VCaP (cell line): ENCODE measurements around the gene LRRC28.
A peak's percentile ranks its signal among the peaks of the same experiment; 100 is the strongest.

Experiments used
- H3K27ac ChIP-seq: fragments of 450-650 bp; 2 replicates; pipeline ENCODE4 v1.5.1; 2017
- TF ChIP-seq, protein P1 (sequence below): fragments of 450-650 bp; conservative IDR thresholded peaks from 2 replicates; pipeline ENCODE4 v1.5.1; 2017; ENCODE audit warnings: mild to moderate bottlenecking, moderate library complexity

The LRRC28 gene

DNA sequence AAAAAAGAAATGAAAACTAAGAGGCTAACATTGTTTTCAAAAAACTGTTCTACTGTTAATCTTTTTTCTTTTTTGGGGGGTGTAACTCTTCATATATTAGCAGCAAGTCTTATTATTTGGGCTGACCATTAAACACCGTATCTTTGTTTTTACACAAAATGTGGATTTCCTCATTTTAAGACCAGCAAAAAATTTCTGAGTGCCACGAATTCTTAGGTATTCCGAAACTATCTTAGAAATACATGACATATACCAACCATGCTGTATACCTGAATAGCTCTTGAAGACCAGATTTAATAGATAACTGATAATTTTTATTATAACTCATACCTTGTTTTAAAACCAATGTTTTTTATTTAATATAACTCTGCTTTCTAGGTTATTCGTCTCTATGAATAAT lies 1.3 kb upstream of the LRRC28 start:
- TF ChIP-seq, protein P1, sequence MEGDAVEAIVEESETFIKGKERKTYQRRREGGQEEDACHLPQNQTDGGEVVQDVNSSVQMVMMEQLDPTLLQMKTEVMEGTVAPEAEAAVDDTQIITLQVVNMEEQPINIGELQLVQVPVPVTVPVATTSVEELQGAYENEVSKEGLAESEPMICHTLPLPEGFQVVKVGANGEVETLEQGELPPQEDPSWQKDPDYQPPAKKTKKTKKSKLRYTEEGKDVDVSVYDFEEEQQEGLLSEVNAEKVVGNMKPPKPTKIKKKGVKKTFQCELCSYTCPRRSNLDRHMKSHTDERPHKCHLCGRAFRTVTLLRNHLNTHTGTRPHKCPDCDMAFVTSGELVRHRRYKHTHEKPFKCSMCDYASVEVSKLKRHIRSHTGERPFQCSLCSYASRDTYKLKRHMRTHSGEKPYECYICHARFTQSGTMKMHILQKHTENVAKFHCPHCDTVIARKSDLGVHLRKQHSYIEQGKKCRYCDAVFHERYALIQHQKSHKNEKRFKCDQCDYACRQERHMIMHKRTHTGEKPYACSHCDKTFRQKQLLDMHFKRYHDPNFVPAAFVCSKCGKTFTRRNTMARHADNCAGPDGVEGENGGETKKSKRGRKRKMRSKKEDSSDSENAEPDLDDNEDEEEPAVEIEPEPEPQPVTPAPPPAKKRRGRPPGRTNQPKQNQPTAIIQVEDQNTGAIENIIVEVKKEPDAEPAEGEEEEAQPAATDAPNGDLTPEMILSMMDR, result no peak
- H3K27ac ChIP-seq, result peak overlapping the region; percentile 83; the same call in 1 of the 2 replicates

DNA sequence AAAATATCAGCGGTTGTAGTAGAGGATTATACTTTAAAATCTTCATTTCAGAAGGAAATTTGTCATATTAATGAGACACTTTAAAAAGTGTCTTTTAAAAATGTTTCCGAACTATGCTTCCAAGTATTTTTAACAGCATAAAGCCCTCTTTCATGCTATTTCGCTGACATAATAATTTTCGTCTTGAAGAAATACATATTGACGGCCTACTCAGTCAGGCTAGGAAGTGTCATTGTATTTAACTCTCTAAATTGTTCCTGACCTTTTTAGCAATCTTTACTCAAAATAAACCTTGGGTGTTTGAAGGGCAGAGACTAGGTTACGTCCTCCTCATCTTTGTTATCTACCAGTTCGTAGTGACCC lies 806 bp upstream of the LRRC28 start:
- TF ChIP-seq, protein P1, result no peak
- peak overlapping the region; percentile 83 for H3K27ac ChIP-seq

DNA sequence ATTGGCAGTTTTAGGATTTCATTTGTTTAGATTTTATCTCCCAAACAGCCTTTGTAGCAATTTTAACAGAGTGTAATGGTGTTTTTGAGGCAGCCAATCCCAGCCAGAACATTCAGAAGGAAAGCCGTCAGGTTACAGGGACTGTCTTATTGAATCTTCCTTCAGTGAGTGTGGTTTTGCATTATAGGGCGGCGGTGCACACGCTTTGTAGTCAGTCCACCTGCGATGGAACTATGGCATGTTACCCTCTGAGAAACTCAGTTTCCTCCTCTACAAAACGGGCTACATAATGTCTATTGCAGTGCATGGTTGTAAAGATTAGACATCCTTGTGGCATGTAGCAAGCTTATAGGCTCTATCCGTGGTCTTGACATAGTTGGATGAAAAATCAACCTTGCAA lies 1.0 kb downstream of the LRRC28 start:
- TF ChIP-seq, protein P1, result no peak
- peak overlapping the region; percentile 83; the same call in 1 of the 2 replicates for H3K27ac ChIP-seq

DNA sequence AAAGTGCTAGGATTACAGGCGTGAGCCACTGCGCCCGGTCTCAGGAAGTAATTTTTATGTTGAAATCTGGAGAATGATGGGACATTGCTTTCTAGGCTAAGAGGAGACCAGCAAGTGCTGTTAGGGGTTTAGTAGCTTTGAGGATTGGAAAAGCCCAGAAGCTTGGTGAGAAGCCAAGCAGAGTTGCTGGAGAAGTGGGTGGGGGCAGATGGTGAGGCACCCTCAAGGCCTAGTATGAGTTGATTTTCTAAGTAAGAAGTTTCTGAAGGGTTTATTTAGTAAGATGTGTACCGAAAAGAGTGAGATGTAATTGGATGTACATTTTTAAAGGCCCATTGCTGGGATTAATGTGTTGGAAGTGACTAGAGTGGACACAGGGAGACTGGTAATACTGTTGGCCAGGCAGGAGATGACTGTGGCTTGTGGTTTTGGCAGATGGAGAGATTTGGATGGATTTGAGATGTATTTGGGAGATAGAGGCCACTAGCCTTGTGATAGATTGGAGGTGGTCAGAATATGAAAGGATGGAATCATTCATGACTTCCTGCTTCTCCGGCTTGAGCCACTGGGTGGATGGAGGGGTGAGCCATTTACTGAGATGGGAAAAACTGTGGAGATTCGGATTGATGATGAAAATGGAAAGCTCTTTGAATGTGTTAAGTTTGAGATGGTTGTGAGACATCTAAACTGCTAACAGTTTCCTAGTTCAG lies 2.3 kb downstream of the LRRC28 start:
- no peak overlapping the region for H3K27ac ChIP-seq
- TF ChIP-seq, protein P1, result no peak

DNA sequence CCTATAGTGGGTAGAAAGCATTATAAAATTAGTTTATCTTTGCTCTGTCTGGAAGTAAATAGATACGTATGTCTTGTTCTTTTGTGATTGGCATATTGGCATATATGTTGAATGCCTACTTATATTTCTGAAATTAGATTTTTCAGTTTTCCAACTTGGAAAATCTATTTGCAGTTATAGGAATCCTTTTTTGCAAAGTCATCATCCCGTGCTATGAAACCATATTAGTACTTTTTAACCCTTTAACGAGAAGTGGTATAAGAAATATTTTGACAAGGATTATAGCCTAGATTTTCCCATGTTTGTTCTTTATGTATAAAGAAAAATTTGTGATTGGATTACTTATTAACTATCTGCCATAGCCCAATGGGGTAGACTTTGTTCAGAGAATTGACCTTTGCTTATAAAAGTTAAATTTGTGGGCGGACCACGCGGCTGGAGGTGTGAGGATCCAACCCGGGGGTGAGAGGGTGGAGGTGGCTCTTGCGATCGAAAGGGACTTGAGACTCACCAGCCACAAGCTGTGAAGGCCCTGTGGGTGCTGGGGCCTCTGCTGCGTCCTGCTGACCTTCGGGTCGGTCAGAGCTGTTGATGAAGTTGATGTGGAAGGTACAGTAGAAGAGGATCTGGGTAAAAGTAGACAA lies 5.9 kb downstream of the LRRC28 start:
- TF ChIP-seq, protein P1, result no peak
- H3K27ac ChIP-seq, result no peak overlapping the region

DNA sequence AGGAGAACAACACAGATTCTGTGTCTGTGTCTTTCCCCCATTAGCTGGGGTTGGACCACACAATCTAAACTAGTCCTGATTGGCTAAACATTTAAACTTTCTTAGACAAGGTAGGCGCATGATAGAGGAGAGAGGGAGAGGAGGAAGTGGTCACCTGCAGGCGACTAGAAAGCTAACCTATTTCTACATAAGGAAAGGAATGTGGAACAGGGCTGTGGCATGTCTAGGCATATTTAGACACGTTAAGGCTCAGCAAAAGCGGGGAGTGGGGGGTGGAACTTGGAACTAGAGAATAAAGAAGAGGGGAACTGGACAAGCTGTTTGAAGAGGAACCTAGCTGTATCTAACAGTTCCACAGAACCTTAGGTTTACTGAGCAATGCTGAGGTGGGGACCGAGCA lies 12.8 kb downstream of the LRRC28 start:
- TF ChIP-seq, protein P1, result no peak

DNA sequence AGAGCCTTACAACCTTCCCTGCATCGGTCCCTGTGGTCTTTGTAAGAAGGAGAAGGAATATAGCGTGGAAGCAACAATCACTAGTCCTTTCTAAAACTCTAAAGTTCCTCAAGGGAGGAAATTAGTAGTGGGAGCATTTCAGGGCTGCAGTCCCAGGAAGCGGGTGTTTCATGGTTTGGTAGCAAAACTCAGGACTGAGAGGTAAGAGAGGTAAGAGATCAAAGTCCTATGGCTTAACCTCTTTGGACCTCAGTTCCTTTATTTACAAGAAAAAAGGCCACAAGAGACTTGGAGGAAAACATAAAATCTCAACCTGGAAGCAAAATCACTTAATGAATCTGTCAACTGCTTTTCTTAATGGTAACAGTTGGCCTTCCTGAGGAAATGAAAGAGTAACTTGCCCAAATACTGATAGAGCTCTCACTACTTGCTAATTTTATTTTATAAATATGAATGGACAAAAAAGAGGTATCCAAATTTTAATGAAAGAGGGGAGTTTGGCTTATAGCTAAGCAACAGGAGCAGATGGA lies 14.3 kb downstream of the LRRC28 start:
- no peak overlapping the region for H3K27ac ChIP-seq
- TF ChIP-seq, protein P1, result no peak

More for the DNA sequence above, 12.8 kb downstream of the LRRC28 start:
- H3K27ac ChIP-seq, result no peak overlapping the region
